ENCODE measurements around the gene ZMIZ1.

DNA sequence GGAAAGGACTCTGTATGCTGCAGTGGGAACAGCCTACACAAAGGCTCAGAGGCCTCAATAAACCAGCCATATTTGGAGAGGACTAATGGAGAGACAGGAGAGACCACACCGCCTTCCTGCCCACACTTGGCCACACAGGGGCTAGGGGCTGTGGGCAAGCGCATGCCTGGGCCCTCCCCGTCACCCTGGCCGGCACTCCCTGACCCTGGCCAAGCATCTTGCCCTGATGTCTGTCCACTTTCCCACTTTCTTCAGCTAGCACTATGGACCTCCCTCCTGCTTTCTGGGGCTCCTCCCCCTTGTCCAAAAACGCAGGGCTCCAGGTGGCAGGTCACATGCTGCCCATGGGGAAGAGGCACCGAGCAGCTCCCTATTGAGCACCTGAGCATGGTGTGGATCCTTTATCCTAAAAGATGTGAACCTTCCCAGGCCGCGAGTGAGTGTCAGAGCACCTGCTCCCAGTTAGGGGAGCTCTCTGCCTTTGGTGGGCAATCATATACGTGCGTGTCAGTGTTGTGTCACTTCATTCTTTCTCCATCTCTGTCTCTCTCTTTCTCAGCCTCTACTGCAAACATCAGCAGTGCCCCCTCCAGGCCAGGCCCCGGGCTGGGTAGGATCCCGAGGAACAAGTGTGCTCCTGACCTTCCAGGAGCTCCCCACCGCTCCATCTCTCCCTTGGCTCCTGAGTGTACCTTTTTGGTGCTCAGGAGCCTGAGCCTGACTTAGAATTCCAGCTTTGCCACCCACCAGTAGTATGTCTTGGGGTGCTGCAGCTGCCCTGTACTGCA, 74.0 kb downstream of the ZMIZ1 start:
- TF ChIP-seq, protein P1, sequence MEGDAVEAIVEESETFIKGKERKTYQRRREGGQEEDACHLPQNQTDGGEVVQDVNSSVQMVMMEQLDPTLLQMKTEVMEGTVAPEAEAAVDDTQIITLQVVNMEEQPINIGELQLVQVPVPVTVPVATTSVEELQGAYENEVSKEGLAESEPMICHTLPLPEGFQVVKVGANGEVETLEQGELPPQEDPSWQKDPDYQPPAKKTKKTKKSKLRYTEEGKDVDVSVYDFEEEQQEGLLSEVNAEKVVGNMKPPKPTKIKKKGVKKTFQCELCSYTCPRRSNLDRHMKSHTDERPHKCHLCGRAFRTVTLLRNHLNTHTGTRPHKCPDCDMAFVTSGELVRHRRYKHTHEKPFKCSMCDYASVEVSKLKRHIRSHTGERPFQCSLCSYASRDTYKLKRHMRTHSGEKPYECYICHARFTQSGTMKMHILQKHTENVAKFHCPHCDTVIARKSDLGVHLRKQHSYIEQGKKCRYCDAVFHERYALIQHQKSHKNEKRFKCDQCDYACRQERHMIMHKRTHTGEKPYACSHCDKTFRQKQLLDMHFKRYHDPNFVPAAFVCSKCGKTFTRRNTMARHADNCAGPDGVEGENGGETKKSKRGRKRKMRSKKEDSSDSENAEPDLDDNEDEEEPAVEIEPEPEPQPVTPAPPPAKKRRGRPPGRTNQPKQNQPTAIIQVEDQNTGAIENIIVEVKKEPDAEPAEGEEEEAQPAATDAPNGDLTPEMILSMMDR (conservative IDR thresholded peaks at IDR 0.05 in 1 of 2, IDR thresholded peaks at IDR 0.05 in 1 of 2; ENCODE audit: low read depth in 1 of 2, low read length in 2 of 2) = no peak
- TF ChIP-seq EZH2 (IDR thresholded peaks at IDR 0.05; ENCODE audit: low read length, missing control alignments) = no peak

Measured in fibroblast of lung (primary cell).